Right lobe of liver (tissue), 6 donors: ENCODE measurements around the gene SCRN3. TPM values are rescaled to one million over a fixed set of nuclear protein-coding genes. Genes with fewer than 3 reads are reported as not detected.

Experiments used
- ATAC-seq, 4 donors: fragments of 200-7000 bp; cut with Tn5 transposase; one replicate each; pipeline ENCODE4 v1.9.1; 2020; ENCODE audit warnings: mild to moderate bottlenecking in 4 of 4, moderate library complexity in 4 of 4
- DNase-seq, 3 donors: peaks; one replicate each; pipeline ENCODE4 v3.0.0-alpha.2; 2020
- H3K27ac ChIP-seq, 3 donors: fragments of 200-600 bp; one replicate each; pipeline ENCODE4 v1.8.0; 2022
- H3K27me3 ChIP-seq, 2 donors: fragments of 200-600 bp; one replicate each; pipeline ENCODE4 v1.8.0; 2022
- H3K36me3 ChIP-seq, 4 donors: fragments of 200-600 bp; sonication (generic) in 1 of 4; one replicate each; pipeline versions ENCODE4 v1.5.1 to v1.8.0; 2017 to 2022; ENCODE audit warnings: control low read depth in 1 of 4
- H3K4me1 ChIP-seq, 4 donors: fragments of 200-600 bp; sonication (generic) in 1 of 4; one replicate each; pipeline versions ENCODE4 v1.5.1 to v1.8.0; 2017 to 2022; ENCODE audit warnings: control low read depth in 1 of 4
- H3K4me3 ChIP-seq, 3 donors: fragments of 200-600 bp; one replicate each; pipeline ENCODE4 v1.8.0; 2022
- H3K9me3 ChIP-seq, 4 donors: fragments of 200-600 bp; sonication (generic) in 1 of 4; one replicate each; pipeline versions ENCODE4 v1.5.1 to v1.8.0; 2017 to 2022; ENCODE audit warnings: control low read depth in 1 of 4
- POLR2A ChIP-seq: fragments of 450-650 bp; IDR thresholded peaks from one replicate; pipeline ENCODE4 v1.6.1; 2017; ENCODE audit warnings: antibody characterized with exemption, mild to moderate bottlenecking
- WGBS: methylation state at CpG from one replicate; pipeline ENCODE4 v1.1.6; 2018; ENCODE audit warnings: low coverage, low lambda C conversion rate; ENCODE audit not compliant: insufficient coverage; ENCODE audit errors: missing lambda C conversion rate; 5-methylcytosine and 5-hydroxymethylcytosine counted together
- intact Hi-C, 2 donors: fragments of 100-400 bp; cut with DNase I; formaldehyde crosslinking; loops; one replicate each; pipeline versions ENCODE4 v1.11.2 to v1.14.1; 2022
- long read RNA-seq: library from polyadenylated mRNA; unstranded; transcript quantifications from one replicate; pipeline ENCODE4 v2.0.0, GENCODE V29; 2019
- total RNA-seq, 6 experiments: library from RNA; depleted of rRNA in 2 of 6; stranded (reverse); fragments of >200 nt in 2 of 6; fragmentation: NEBNext Ultra II Directional in 3 of 6; extraction: Animal tissue kit (Norgen Biotek cat#: 25700) in 3 of 6; gene quantifications; one replicate each; pipeline versions ENCODE4 v1.1.0 to v1.2.4, GENCODE V29; 2016 to 2023
- TF ChIP-seq, protein P1 (sequence below), 4 donors: fragments of 200-600 bp in 3 of 4; fragments of 450-650 bp in 1 of 4; IDR thresholded peaks; one replicate each; pipeline versions ENCODE4 v1.5.1 to v1.8.0; 2016 to 2022; ENCODE audit warnings: antibody characterized with exemption in 4 of 4, mild to moderate bottlenecking in 2 of 4
- donor health status: DM: no; HTN: yes; CAD: no.
- donor health status: DM: no; HTN: no; CAD: no.
- donor health status: DM: no; HTN: no; CAD: no.
- donor health status: DM: no; HTN: yes; CAD: no.
- donor health status: DM: no; HTN: yes; CAD: no.

SCRN3 gene, protein sequence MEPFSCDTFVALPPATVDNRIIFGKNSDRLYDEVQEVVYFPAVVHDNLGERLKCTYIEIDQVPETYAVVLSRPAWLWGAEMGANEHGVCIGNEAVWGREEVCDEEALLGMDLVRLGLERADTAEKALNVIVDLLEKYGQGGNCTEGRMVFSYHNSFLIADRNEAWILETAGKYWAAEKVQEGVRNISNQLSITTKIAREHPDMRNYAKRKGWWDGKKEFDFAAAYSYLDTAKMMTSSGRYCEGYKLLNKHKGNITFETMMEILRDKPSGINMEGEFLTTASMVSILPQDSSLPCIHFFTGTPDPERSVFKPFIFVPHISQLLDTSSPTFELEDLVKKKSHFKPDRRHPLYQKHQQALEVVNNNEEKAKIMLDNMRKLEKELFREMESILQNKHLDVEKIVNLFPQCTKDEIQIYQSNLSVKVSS
- 10 to 100 TPM; 13.9 to 21.1 (median 15.7) TPM for total RNA-seq
- long read RNA-seq, partial matches to known transcripts: 1 of 4 reads
- long read RNA-seq, other reads (novel, unspliced or antisense): 2 of 4 reads

DNA sequence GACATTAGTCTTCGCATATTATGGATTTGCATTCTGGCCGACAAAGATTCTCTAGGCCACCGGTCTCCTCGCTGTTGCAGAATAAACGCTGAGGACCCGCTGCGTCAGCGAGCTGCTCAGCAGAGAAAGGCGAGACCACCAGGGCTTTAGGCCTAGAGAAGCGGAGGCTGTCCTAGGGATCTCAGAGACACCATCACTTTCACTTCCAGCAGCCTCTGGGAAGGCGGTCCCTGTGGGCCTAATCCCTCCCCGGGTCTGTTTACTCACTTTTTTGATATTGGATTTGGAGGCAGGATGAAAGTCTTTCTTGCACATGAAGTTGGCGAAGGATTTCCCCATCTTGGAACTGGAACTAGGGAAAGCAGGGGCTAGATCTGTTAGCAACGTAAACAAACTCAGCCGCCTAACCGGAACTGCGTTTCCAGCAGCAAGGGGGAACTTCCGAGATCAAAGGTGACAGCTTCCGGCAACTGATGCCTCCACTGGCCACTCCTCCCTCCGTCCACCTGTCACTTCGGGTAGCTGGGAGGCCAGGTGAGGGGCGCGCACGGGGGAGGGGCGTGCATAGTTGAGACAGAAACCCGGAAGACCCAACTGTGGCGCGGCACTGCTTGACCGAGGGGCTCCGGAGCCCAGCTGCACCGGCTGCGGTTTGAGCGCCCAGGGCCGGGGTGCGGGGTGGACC lies at the start of gene SCRN3:
SCRN3 (plus strand) TSS at position 447 of the 685 bp plus-strand sequence. CDS start 2,554 bp downstream, outside the sequence.
- DNase-seq: peak; percentile 83 to 89 (median 89)
- 0% methylated on average over 16 of the region's 35 CpGs for WGBS
- H3K27me3 ChIP-seq: no peaks in the 10 kb centered on the region
- intact Hi-C loops: no loop called here
- H3K4me1 ChIP-seq: peaks cover 0 to 25% (median 8%) of the 10 kb centered on the region in 4 donors
- ATAC-seq: peak; percentile 97 to 99 (median 98)
- H3K36me3 ChIP-seq: peaks cover 0 to 9% (median 1%) of the 10 kb centered on the region in 4 donors
- no peaks in the 10 kb centered on the region for H3K9me3 ChIP-seq
- TF ChIP-seq, protein P1, sequence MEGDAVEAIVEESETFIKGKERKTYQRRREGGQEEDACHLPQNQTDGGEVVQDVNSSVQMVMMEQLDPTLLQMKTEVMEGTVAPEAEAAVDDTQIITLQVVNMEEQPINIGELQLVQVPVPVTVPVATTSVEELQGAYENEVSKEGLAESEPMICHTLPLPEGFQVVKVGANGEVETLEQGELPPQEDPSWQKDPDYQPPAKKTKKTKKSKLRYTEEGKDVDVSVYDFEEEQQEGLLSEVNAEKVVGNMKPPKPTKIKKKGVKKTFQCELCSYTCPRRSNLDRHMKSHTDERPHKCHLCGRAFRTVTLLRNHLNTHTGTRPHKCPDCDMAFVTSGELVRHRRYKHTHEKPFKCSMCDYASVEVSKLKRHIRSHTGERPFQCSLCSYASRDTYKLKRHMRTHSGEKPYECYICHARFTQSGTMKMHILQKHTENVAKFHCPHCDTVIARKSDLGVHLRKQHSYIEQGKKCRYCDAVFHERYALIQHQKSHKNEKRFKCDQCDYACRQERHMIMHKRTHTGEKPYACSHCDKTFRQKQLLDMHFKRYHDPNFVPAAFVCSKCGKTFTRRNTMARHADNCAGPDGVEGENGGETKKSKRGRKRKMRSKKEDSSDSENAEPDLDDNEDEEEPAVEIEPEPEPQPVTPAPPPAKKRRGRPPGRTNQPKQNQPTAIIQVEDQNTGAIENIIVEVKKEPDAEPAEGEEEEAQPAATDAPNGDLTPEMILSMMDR (IDR thresholded peaks at IDR 0.05): peak in 1 of 4 donors; percentile 3
- TF ChIP-seq POLR2A: peak; percentile 32
- peak within 1 kb of the TSS; percentile 78 to 87 (median 78) for H3K27ac ChIP-seq
- H3K4me3 ChIP-seq: peak within 1 kb of the TSS; percentile 86 to 90 (median 86)

DNA sequence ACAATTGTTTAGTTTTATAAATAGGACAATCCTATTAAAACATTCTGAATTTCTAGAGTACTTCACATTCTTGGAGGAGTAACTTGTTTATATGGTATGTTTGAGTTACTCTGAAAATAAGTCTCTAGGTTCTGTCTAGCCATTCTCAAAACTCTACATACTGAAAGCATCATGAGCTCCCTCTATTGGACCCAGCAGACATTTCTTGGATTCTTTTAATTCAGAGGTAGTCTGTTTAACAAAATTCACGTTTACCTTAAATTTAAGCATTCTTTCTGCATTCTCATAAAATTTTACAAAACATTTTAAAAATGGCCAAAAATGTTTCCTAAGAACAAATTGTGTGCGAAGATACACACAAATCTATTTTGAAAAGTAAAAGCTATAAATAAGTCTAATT lies 45.5 kb upstream of the SCRN3 start:
- 75% methylated on average over 2 of the region's 2 CpGs for WGBS
- Histone ChIP-seq H3K27me3 (no peaks in the 10 kb centered on the region), H3K4me1 (peaks cover 0 to 9% (median 0%) of the 10 kb centered on the region in 4 donors), H3K4me3 (no peak overlapping the region), H3K27ac (no peak overlapping the region), H3K36me3 (peaks cover 0 to 16% (median 2%) of the 10 kb centered on the region in 4 donors), H3K9me3 (no peaks in the 10 kb centered on the region)
- intact Hi-C loops: no loop called here
- TF ChIP-seq, protein P1 (IDR thresholded peaks at IDR 0.05): peak in 3 of 4 donors; percentile 27 to 34 (median 32)
- TF ChIP-seq POLR2A: no peak
- ATAC-seq (no peak), DNase-seq (no peak)

DNA sequence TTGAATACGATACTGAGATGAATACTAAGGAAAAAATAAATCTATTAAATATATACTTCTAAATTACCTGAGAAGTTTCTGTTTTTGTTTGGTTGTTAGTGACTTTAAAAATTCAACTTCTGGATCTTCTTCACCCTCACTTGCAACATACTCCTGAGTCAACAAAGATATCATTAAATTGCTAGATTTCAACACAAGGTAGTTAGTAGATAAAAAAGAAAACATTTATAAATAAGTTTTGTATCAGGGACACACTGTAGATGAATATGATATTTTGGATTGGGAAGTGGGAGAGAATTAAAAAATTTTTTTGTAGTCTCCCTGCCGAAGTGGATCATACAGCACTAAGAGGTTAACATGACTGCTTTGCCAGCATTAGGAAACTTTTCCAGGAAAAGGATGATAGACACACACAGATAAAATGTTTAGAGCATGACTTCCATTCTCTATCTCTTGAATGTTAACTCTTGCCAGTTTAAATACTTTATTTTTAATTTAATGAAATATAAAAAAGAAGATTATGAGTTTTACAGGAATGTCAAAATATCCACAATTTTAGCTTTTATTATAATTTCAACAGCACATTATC lies 44.8 kb upstream of the SCRN3 start:
- H3K27me3 ChIP-seq: no peaks in the 10 kb centered on the region
- no peak for DNase-seq
- ATAC-seq: peak in 3 of 4 donors; percentile 50 to 65 (median 57)
- H3K4me3 ChIP-seq: no peak overlapping the region
- TF ChIP-seq, protein P1 (IDR thresholded peaks at IDR 0.05): no peak
- no peak for TF ChIP-seq POLR2A
- H3K9me3 ChIP-seq: no peaks in the 10 kb centered on the region
- H3K27ac ChIP-seq: no peak overlapping the region
- intact Hi-C loops: no loop called here
- peaks cover 0 to 16% (median 2%) of the 10 kb centered on the region in 4 donors for H3K36me3 ChIP-seq
- WGBS: 63% methylated on average over 2 of the region's 2 CpGs
- peaks cover 0 to 9% (median 0%) of the 10 kb centered on the region in 4 donors for H3K4me1 ChIP-seq

DNA sequence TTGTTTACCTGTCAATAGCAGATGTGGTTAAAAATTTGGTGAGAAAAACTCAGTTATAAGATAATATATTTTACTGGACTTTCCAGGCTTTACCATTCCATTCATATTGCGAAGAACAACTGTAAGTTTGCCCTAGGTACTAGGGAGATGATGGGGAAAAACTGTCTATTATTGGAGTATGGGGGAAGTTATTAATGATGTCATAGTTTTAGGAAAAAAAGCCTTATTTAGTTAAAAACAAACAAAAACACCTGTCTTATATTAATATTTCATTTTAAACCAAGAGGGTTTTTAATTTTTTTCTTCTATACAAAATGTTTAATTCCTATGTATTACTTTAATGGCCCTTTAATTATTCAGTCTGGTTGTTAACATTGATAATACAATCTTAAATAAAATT lies 42.5 kb upstream of the SCRN3 start:
- H3K9me3 ChIP-seq: no peaks in the 10 kb centered on the region
- DNase-seq (no peak), ATAC-seq (no peak)
- H3K27me3 ChIP-seq: no peaks in the 10 kb centered on the region
- peaks cover 0 to 22% (median 2%) of the 10 kb centered on the region in 4 donors for H3K36me3 ChIP-seq
- intact Hi-C loops: no loop called here
- TF ChIP-seq POLR2A: no peak
- TF ChIP-seq, protein P1 (IDR thresholded peaks at IDR 0.05): no peak
- H3K4me1 ChIP-seq: peaks cover 0 to 9% (median 0%) of the 10 kb centered on the region in 4 donors
- WGBS: 100% methylated on average over 1 of the region's 1 CpG
- no peak overlapping the region for H3K27ac ChIP-seq
- no peak overlapping the region for H3K4me3 ChIP-seq
